Measurements from ENCODE around the gene TIRAP.

TIRAP gene

GRCh38 chr11:126327281-126328000 is 44.5 kb downstream of the TIRAP start:
- DNase-seq, result no peak

GRCh38 chr11:126328001-126328390 is 45.1 kb downstream of the TIRAP start:
- no peak for DNase-seq

- DNase-seq, result no peak
These were observed 45.6 kb downstream of the TIRAP start for GRCh38 chr11:126328444-126328843.

GRCh38 chr11:126328938-126329643 is 46.2 kb downstream of the TIRAP start:
- DNase-seq, result no peak

GRCh38 chr11:126329644-126330211 is 46.8 kb downstream of the TIRAP start:
- DNase-seq, result no peak

GRCh38 chr11:126331286-126331685 is 48.4 kb downstream of the TIRAP start:
- no peak for DNase-seq

GRCh38 chr11:126332221-126332711 is 49.4 kb downstream of the TIRAP start:
- no peak for DNase-seq

- no peak for DNase-seq
These were observed 50.2 kb downstream of the TIRAP start for GRCh38 chr11:126333142-126333541.

GRCh38 chr11:126334659-126335462 is 52.0 kb downstream of the TIRAP start:
- DNase-seq, result no peak

GRCh38 chr11:126335463-126335760 is 52.5 kb downstream of the TIRAP start:
- DNase-seq, result no peak

- no peak for DNase-seq
These were observed 53.2 kb downstream of the TIRAP start for GRCh38 chr11:126336138-126336541.

- no peak for DNase-seq
These were observed 53.8 kb downstream of the TIRAP start for GRCh38 chr11:126336671-126337101.

- DNase-seq, result no peak
These were observed 54.2 kb downstream of the TIRAP start for GRCh38 chr11:126337126-126337473.

- DNase-seq, result no peak
These were observed 54.8 kb downstream of the TIRAP start for GRCh38 chr11:126337474-126338241.

GRCh38 chr11:126338346-126339055 is 55.6 kb downstream of the TIRAP start:
- no peak for DNase-seq

- no peak for DNase-seq
These were observed 56.4 kb downstream of the TIRAP start for GRCh38 chr11:126339073-126339862.

- no peak for DNase-seq
These were observed 57.1 kb downstream of the TIRAP start for GRCh38 chr11:126339863-126340434.

GRCh38 chr11:126340960-126341606 is 58.2 kb downstream of the TIRAP start:
- DNase-seq, result no peak

GRCh38 chr11:126341760-126342161 is 58.9 kb downstream of the TIRAP start:
- DNase-seq, result no peak

- DNase-seq, result no peak
These were observed 60.2 kb downstream of the TIRAP start for GRCh38 chr11:126343051-126343450.

Data from activated CD4-positive, alpha-beta T cell treated with anti-CD3 and anti-CD28 coated beads, Interleukin-2, amount 50 U/mL, for 48 hours (primary cell).